GM19467 (cell line): ENCODE measurements around the gene RPS15A.
A peak's percentile ranks its signal among the peaks of the same experiment; 100 is the strongest.
"Not testable (repeated sequence)": the region's sequence is repeated elsewhere in the genome, so short reads cannot be mapped to it uniquely, and the experiment has no call there.

Experiments used
- ATAC-seq: cut with Tn5 transposase; IDR thresholded peaks from one replicate; pipeline ENCODE4 v1.9.1; 2021; ENCODE audit warnings: mild to moderate bottlenecking, moderate library complexity; ENCODE audit not compliant: unreplicated experiment

RPS15A gene

DNA sequence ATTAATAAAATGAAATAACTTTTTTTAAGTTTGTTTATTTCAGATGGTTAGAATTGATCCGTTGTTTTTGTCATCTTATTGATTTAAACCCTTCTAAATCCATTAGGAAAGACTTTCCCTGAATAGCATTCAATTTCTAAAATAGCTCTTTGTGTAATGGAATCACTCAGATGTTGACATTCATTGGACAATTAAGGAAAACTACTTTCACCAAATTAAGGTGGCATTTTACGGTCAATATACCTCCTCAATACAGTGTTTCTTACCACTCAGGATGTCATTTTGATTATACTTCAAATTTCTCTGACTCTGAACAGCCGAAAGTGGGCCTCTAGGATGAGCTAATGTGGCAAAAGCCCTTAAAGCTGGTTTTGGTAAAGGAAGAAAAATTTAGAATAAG lies 9.4 kb upstream of the RPS15A start:
- ATAC-seq: no peak

DNA sequence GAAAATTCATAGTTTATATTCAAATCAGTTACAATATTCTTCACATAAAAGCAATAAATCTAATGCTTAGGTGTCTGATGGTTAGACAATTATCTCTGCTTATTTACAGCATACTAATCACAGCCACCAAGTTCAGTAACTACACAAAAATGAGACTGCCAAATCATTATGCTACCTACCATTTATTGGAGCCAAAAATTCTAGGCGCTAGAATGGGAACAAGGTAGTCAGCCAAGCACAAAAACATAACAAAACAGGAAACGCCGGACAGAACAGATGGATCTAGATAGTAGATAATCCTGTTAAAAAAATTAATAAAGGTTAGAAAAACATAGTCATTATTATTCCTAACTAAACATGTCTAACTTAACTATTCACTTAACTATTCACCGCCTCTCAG lies 7.6 kb upstream of the RPS15A start:
- ATAC-seq: no peak

DNA sequence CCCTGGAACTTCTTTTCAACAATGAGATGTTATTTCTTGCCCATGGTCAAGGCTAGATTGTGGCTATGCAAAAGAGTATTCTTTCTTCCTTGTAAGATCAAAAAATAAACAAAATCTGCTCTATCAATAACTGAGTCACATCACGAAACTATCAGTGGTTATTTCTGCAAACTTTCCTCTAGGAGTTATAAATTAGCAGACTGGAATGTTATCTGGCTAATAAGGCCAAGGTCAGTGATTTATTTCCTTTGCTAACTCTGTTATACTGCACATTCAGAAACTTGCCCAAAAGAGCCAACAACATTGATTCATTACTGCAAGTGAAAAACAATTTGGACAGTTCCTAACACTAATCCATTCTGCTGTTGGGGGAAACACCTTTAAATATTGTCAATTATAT lies 6.2 kb upstream of the RPS15A start:
- ATAC-seq: no peak

DNA sequence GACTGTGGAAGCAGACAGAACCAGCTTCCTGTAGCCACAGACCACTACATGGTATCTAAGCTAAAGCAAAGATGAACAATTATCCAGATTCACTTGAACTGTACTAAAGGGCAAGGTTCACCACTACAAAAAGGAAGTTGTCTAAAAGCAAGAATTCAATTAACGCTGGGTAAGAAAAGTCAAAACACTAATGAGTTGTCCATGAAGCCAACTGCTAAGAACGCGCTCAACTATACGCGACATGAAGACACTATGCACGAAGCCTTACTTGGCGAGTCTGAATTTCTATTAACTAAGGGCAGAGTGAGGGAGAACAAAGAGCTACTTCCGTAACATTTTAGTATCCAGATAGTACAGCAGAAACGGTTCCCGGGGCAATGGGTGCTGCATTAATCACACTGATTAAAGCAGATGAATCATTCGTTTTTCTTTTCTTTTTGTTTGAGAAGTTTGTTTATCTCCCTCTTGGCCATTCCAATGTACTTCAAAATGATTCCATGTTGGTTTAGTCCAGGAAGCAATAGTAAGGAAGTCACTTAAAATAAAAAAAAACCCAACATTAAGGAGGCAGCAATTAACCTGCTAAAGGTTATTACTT lies 2.8 kb upstream of the RPS15A start:
- no peak for ATAC-seq

DNA sequence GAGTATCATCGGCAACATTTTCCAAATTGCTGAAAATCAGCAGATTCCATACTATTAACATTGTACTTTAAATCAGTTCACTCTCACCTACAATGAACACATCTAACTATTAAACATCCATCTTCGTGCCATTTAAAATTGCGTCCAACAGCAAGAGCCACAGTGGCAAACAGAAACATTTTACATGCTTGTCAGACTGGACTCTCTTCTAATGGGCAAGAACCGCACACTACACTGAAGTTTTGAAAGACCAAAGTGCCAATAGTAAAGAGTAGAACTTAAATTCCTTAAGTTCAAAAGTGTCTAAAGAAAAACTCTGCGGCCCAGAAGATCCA lies 652 bp downstream of the RPS15A start:
- no peak for ATAC-seq

DNA sequence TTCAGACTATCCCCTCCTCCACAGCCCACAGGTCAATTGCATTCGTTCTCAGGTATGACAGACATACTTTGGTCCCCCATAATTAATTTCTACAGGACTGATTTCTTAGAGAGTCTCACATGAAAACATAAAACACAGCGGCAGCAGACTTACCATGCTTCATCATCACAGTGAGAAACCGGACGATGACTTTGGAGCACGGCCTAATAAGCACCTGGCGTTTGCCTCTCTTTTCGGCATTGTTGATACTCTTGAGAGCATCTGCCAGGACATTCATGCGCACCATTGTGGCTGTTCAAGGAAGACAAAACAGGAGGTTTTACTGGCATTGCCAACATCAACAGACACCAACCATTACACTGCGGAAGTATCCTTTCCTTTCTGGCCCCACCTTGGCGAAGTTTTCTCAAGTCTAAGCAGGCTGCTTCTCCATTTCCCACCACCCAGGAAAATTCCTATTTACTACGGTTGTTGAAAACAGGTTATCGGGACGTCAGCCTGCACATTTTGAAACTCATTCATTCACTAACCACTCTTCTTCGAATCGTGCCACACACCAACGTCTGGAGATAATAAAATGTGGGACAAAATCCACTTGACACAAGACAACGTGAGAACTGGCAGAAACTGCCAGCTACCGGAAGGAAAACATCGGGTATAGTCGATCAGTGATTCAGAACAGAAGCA lies 1.2 kb downstream of the RPS15A start:
- ATAC-seq: no peak

DNA sequence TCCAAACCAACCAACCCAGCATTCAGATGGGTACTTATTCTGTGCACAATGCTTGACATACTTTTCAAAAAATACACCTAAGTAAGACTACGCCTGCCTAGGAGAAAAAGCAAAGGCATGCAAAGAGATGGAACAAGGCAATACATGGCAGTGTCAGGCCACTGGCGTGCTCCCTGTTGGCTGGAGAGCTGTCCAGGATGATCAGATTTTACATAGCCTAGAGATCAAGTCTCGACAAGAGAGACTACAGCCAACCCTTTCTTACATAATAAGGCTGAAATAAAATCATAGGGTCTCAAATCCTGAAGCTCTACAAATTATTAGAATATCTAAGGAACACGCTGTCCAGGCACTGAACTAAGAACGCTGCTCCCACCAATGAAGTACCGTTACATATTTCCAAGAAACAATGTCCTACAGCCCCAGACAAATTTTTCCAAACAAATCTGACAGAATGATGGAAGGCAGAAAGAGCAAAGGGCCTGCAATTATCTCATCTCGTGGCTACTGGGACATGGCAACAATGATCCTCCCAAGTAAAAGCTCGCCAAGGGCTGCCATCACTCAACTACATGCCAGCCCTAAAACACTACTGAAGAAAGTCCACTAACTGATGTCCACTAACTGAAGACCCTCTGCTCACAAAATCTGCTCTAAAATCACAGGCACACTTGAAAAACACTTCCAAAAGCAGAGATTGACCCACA lies 5.1 kb downstream of the RPS15A start:
- ATAC-seq: no peak

DNA sequence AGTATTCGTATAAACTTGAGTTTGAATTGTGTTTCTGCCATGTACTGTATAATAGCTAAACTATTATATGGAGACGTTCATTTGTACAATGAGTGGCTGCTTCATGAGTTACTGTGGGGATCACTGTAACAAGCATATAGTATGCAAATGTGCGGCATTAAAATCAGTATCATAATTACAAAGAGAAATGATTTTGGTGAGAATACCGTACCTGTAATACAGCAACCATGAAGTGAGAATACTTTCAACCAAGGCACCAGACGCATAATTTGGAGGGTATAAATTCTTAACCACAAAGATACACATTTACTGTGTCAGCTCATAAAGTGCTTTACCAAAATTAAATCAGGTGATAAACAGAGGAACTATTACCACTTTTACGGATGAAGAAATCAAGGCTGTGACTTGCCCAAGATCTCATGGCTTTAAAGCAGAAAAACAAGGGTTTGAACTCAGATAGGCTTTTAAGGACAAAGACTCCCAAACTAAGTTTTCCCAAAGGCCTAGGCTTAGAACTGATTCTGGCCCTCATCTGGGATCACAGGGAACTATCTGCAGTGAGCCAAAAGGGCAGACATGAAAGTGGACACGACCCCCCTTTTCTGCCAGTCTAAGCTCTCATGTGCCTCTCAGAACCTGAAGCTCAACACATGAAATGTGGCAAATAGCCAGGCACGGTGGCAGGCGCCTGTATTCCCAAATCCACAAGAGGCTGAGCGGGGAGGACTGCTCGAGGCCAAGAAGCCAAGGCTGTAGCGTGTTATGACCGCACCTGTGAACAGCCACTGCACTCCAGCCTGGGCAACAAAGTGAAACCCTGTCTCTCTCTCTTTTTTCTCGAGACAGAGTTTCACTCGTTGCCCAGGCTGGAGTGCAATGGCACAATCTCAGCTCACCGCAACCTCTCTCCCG lies 6.4 kb downstream of the RPS15A start:
- ATAC-seq: no peak

DNA sequence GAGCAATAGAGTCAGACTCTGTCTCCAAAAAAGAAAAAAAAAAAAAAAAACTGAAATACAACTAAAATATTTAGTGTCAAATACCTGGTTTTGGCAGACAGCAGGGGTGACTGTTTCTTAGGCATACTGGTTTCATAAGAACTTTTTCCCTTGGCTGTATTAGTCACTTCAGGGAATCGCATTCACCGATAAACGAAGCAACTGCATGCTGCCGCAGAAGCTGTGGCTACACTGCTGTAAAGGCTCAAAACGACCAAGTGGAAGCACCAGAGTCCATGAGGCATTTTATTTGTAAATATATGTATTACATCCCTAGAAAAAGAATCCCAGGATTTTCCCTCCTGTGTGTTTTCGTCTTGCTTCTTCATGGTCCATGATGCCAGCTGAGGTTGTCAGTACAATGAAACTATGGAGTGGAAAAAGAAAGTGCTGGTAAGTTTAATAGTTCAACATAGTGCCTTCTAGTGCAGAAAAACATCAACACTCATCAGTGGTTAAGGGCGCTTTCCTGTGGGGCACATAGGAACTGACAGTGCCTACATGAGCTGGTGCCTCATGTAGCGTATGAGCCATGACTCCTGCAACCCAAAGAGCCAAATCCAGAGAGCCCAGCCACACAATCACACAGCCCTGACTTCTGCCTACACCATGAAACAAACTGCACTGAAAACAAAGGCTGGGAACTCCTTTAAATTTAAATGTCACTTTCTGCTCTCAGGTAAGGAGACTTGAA lies 7.3 kb downstream of the RPS15A start:
- ATAC-seq: no peak

DNA sequence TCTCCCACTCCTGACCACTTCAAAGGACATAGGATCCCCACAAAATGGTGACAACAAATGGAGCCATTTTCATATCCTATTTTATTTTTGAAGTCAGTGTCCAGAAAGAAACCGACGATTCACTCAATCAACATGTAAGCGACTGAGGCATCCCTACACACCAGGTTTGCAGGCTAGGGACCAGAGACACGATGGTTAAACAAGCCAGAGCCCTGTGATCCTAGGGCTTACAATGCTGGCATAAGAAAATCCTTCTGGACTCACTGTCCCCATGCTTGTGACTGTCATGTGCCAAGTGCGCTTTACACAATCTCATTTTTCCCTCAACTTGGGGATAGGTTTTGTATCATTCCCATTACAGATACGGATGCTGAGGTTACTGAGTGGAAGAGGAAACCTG lies 8.9 kb downstream of the RPS15A start:
- ATAC-seq: not testable (repeated sequence)

DNA sequence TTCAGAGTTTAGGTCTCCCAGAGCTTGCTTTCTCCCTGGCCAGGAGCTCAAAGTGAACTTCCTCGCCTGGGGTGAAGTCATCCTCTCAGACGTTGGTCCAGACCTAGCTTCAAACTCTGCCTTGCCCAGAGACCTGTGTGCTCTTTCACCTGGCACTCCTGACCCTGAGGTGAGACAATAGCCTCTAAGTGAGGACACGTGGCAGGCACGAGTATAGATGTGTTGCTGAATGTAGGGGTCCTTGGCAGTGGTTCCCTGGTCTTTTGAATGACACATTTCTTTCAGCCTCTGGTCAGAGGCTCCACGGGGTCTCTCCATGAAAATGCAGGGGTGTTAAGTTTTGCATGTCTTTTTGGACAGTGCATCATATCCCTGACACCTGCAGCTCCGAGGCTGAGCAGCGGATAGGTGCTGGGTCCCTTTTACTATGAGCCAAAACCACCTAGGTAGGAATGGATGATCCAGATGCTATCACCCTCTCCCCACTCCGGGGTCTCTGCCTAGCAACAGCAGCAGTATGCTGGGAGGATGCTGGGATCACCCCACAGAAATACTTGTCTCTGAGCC lies 9.6 kb downstream of the RPS15A start:
- not testable (repeated sequence) for ATAC-seq

DNA sequence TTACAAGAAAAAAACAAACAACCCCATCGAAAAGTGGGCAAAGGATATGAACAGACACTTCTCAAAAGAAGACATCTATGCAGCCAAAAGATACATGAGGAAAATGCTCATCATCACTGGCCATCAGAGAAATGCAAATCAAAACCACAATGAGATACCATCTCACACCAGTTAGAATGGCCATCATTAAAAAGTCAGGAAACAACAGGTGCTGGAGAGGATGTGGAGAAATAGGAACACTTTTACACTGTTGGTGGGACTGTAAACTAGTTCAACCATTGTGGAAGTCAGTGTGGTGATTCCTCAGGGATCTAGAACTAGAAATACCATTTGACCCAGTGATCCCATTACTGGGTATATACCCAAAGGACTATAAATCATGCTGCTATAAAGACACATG lies 12.5 kb downstream of the RPS15A start:
- not testable (repeated sequence) for ATAC-seq

DNA sequence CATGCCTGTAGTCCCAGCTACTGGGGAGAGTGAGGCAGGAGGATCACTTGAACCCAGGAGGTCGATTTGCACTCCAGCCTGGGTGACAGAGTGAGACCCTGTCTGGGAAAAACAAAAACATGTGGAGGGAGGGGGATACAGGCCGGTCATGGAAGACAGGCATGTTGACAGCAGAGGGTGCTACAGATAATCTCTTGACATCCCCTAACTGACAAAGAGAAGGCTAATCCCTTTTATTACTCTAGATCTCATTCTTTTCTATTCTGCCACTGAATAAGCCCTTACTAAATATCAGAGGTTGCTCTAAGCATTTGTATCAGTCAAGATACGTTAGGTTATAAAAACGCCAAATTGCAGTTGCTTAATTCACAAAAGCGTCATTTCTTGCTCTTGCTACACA lies 13.8 kb downstream of the RPS15A start:
- not testable (repeated sequence) for ATAC-seq

DNA sequence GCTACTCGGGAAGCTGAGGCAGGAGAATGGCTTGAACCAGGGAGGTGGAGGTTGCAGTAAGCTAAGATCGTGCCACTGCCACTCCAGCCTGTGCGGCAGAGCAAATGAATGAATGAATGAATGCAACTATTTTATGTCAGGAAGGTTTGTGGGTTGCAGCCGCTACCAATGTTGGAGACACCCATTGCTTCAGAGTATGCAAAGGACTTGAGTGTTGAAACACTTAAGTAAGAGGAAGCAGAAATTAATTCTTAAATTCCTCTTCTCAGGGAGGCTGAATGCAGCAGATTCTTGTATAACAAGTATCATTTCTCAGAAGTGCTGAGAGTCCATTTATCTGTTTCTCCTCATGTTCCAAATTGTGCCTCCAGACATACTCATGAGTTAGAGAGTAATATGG lies 15.5 kb downstream of the RPS15A start:
- ATAC-seq: not testable (repeated sequence)

DNA sequence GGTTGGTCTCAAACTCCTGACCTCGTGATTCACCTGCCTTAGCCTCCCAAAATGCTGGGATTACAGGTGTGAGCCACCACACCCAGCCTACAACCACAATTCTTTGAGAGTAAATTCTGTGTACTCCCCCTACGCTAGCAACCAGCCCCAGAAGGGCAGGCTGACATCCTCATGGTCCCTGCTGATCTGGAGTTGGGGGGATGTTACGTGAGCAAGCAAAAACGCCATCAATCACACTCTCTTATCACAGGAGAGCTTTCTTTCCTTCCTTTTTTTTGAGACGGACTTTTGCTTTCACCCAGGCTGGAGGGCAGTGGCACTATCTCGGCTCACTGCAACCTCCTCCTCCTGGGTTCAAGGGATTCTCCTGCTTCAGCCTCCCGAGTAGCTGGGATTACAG lies 18.0 kb downstream of the RPS15A start:
- ATAC-seq: not testable (repeated sequence)

DNA sequence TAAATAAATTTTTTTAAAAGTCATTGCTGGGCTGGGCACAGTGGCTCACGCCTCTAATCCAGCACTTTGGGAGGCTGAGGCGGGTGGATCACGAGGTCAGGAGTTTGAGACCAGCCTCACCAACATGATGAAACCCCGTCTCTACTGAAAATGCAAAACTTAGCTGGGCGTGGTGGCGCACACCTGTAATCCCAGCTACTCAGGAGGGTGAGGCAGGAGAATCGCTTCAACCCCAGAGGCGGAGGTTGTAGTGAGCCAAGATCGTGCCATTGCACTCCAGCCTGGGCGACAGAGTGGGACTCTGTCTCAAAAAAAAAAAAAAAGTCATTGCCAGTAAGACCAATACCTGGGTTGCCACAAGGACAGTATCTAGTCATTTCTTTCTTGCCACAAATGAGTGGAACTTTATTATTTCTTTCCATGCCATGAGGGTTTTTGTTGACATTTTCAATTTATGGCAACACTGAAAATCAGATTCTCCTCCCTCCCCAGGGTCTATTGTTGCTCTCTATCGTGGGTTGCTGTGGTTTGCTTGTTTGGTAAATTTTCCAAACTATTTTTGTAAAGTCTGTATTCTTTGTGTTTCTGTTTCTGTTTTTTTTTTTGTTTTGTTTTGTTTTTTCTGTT lies 19.7 kb downstream of the RPS15A start:
- not testable (repeated sequence) for ATAC-seq

DNA sequence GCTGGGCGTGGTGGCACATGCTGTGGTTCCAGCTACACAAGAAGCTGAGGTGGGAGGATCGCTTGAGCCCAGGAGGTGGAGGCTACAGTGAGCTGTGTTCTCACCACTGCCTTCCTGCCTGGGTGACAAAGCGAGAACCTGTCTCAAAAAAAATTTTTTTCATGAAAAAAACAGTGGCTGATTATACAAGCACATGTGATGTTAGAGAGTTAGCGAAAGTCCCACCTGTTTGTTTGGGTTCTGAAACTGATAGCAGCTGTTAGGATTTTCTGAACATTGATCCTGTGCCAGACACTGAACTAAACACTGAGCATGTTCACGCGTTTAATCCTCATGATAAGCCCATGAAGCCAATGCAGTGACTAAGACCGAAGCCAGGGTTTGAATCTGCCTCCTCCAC lies 22.9 kb downstream of the RPS15A start:
- peak; percentile 53 for ATAC-seq

DNA sequence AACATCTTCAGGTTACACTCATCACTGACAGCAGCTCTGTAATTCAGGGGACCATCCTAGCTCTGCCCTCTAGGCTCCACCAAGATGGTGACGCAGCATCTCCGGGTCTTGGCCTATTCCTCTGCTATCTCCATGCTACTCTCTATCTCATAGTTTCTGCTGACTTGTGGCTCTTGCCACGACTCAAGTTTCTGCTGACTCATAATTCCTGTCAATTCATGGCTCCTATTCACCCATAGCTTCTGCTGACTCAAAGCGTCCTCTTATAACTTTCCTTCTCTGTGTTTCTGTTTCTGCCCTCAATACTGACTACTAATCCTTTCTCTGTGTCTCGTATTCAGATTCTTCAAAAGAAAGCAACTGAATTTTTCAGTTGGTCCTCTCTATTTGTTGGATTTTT lies 27.4 kb downstream of the RPS15A start:
- ATAC-seq: not testable (repeated sequence)

DNA sequence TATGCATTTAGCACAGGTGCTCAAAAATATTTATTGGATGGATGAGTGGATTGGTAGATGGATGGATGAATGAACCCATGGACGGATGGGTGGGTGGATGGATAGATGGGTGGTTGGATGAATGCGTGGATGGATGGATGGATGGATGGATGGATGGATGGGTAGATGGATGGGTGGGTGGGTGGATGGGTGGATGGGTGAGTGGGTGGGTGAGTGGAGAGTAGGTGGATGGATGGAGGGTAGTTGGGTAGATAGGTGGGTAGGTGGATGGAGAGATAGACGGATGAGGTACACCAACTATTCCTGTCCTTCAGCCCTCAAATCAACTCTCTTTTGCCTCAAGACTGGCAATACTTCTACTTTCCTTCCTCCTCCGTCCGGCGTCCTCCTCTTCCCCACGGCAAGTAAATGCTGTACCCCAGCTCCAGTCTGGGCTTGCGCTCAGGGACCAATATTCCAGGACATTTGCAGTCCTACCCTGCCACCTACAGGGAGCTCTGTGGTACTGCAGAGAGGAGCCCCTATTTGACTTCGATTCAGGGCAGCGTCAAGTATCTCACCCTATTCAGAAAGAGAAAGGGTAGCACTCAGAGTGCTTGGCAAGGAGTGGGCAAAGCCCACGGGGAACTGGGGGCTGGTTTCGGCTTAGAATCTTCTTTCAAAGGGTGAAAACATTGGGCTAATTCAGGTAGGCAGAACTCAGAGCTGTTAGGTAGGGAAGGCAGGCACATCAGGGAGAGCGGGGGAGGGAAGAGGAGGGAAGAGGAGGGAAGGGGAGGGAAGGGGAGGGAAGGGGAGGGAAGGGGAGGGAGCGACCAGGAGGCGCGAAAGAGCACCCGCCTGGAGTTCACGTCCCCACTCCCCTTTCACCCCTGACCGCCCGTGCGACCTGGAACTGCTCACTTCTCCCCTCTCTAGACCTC lies 30.3 kb downstream of the RPS15A start:
- peak; percentile 49 for ATAC-seq
